Measurements from ENCODE around the gene SPATA2L.

DNA sequence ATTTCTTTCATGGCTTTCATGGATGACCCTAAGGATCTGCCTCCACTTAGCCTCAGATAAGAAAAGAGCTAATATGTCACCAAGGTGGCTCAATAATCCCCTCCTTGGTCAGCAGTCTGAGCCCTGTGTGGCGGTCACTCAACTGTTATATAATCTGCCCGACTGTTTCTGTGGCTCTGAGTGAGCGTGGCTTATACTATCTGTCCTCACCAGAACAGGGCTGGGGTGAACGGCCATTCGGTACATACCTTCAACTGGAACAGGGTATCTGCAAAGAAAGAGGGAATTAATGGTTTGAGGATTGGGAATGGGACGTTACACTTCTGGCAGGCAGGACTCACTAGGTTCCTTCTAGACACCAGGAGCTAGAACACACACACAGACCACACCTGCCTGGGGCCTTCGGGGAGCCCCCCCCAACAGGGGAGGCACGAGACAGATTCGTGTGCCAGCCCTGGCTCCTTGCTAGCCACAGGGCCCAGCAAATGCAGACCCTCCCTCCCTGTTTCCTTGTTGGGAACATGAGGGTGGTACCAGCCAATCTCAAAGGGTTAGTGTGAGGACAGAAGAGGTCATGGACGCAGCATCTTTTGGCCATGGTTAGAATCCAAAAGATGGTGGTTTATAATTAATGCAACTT, 47.7 kb downstream of the SPATA2L start:
- TF ChIP-seq, protein P1, sequence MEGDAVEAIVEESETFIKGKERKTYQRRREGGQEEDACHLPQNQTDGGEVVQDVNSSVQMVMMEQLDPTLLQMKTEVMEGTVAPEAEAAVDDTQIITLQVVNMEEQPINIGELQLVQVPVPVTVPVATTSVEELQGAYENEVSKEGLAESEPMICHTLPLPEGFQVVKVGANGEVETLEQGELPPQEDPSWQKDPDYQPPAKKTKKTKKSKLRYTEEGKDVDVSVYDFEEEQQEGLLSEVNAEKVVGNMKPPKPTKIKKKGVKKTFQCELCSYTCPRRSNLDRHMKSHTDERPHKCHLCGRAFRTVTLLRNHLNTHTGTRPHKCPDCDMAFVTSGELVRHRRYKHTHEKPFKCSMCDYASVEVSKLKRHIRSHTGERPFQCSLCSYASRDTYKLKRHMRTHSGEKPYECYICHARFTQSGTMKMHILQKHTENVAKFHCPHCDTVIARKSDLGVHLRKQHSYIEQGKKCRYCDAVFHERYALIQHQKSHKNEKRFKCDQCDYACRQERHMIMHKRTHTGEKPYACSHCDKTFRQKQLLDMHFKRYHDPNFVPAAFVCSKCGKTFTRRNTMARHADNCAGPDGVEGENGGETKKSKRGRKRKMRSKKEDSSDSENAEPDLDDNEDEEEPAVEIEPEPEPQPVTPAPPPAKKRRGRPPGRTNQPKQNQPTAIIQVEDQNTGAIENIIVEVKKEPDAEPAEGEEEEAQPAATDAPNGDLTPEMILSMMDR (IDR thresholded peaks at IDR 0.05), result no peak
- no peak for TF ChIP-seq ZFX (IDR thresholded peaks at IDR 0.05; ENCODE audit: borderline replicate concordance)

Data from 22Rv1 (cell line).